HG02981 (cell line): ENCODE results near the gene WDR54.
"Not testable (repeated sequence)": the region's sequence is repeated elsewhere in the genome, so short reads cannot be mapped to it uniquely, and the experiment has no call there.

ENCODE experiments used
- ATAC-seq: cut with Tn5 transposase; IDR thresholded peaks from one replicate; pipeline ENCODE4 v1.9.1; 2021; ENCODE audit warnings: mild to moderate bottlenecking, moderate library complexity; ENCODE audit not compliant: unreplicated experiment

Gene WDR54

DNA sequence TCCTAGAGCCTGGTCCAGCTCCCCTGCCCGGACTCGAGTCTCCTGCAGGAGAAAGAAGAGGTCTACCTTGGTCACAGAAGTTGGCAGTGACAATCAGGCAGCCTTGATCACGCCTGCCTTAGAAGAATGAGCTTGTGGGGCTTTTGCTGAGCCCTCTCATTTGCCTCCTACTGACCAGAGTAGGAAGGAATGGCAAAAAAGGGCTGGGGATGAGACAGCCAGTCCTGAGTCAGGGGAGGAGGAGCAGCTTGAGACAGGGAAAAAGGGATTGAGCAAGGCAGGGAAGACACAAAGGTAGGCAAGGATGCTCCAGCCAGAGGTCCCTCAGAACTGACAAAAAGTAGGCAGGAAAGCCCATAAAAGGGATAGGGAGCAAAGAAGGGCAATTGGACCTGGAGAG lies 6.0 kb downstream of the WDR54 start:
- ATAC-seq, result no peak

DNA sequence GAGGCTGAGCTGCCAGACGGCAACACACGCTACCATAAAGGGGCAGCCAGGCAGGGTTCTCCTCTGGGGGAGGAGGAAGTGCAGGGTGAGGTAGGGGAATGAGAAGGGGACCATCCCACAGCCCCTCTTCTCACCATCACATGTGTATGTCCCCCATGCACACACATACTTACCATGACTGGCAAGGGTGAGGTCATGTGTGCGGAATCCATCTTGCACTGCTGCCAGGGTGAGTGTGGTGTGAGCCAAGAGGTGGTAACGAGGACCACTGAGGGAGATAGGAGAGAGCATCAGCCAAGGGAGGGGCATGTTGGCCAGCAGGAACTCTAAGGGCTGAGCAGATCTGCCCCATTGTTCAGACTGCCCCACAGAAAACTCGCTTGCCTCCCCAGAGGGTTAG lies 7.1 kb downstream of the WDR54 start:
- no peak for ATAC-seq

- no peak for ATAC-seq
Measured at GRCh38 chr2:74429487-74430451, 8.2 kb downstream of the WDR54 start.

GRCh38 chr2:74430502-74430901 lies 9.0 kb downstream of the WDR54 start:
- no peak for ATAC-seq

GRCh38 chr2:74436111-74436805 lies 14.7 kb downstream of the WDR54 start:
- no peak for ATAC-seq

GRCh38 chr2:74436848-74437695 lies 15.5 kb downstream of the WDR54 start:
- ATAC-seq, result no peak

GRCh38 chr2:74438248-74438647 lies 16.7 kb downstream of the WDR54 start:
- no peak for ATAC-seq

DNA sequence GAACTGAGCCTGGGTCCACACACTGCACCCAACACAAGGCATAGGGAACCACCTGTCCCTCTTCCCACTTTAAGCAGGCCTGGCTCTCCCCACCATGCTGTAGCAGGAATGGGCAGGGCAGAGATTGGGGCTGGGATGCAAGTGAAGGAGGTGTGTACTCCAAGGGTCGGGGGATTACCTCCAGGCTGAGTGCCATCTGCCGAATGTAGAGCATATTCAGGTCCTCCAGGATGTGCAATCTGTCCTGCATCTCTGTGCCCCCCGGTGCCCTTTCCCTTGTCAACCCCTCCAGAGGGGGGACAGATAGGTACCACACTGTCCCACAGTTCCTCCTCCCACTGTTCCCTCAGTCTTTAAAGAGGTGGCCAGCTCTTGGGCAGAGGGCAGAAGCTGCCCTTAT lies 17.8 kb downstream of the WDR54 start:
- ATAC-seq, result no peak

GRCh38 chr2:74439803-74440377 lies 18.4 kb downstream of the WDR54 start:
- no peak for ATAC-seq

- ATAC-seq, result peak; percentile 82
Measured at GRCh38 chr2:74440378-74441169, 19.0 kb downstream of the WDR54 start.

DNA sequence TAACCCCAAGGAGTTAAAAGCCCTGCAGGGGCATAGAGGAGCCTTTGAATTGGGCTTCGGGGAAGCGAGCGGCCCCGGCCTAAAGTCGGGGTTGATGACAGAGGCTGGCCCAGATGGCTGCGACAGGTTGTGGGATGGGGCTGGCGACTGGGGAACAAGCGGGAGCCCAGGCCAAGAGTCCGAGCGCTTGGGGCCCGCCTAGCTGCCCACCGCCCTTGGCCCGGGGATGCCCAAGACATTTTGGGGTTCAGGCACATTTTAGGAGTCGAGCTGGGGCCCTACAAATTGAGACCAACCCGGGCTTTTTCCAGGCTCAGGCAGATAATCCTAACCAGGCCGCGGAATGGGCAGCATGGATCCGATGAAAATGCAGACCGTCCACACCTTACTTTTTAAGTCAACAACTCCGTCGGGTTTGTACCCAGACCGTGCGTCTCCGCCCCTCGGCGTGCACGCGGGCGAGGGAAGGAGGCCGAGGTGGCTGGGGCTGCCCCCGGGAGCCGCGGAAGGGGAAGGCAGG lies 19.7 kb downstream of the WDR54 start:
- ATAC-seq, result no peak

GRCh38 chr2:74441690-74442482 lies 20.4 kb downstream of the WDR54 start, which contains the start of gene RTKN:
Gene RTKN (minus strand): TSS chr2:74441937. CDS start chr2:74441816, 121 bp downstream.
- peak; percentile 35 for ATAC-seq

DNA sequence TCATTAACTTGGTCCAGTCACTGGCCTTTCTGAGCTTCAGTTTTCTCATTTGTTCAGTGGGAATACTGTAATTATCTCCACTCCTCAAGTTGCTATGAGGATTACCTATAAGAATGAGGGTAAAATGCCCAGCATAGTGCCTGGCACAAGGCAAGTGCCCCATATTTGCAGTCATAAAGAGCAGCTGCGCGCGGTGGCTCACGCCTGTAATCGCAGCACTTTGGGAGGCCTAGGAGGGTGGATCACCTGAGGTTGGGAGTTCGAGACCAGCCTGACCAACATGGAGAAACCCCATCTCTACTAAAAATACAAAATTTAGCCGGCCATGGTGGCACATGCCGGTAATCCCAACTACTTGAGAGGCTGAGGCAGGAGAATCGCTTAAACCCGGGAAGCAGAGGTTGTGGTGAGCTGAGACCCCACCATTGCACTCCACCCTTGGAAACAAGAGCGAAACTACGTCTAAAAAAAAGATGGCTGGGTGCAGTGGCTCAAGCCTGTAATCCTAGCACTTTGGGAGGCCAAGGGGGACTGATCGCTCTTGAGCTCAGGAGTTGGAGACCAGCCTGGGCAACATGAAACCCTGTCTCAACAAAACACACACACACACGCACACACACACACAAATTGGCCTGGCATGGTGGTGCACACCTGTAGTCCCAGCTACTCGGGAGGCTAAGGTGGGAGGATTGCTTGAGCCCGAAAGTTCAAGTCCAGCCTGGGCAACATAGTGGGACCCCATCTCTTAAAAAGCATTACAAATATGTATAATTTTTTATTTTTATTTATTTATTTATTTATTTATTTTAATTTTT lies 21.2 kb downstream of the WDR54 start:
- not testable (repeated sequence) for ATAC-seq

DNA sequence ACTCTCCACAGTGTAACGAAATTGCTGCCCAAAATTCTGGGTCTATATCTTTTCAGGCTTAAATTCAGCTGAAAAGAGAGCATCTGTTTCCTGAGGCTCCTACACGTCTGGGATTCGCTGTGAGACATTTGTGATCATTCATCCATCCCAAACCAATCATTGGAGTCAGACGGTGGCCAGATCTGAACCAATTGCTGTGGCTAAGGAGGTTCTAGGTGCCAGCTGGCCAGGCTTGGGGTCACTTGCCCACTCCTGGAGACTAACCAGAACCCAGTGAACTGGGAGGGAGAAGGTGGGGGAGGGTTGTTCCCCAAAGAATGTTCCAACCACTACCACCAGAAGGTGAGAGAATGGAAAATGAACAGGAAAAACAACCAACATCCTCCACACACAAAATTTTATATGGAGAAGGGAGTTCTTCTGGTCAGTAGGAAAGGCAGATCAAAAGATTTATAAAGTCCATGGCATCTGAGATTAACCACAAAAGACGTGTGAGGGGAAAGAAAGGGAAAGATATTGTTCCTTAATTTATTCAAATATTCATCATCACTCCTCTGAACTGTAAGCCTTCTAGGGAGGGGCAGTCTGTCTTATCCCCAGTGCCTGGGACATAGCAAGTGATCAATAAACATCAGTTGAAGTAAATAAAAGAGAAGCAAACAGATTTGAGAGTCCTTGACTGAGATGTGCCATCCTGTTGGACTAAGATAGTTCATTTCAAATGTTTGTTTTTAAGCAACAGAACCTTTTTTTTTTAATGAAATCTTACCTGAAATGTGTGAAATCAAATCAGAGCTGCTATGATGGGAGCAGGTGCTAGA lies 23.2 kb downstream of the WDR54 start:
- no peak for ATAC-seq

- no peak for ATAC-seq
Measured at GRCh38 chr2:74447230-74447999, 25.9 kb downstream of the WDR54 start.

DNA sequence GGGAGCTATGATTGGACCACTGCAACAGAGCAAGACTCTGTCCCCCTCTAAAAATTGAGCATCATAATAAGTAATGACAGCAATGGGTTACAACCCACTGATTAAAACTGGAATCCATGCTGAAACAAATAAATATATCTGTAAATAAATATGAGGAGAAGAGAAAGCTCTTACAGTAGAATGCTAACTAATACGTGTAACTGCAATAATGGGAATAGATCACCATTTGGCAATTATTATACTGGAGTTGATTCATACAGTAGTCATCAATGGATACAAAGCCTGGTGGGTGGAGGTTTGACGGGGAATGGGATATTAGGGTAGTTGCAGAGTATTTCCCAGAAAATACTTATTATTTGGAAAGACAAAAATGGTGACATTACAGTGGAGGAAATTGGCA lies 27.2 kb downstream of the WDR54 start:
- no peak for ATAC-seq
